ENCODE results near the gene VWA8. TPM values are rescaled to one million over a fixed set of nuclear protein-coding genes. Genes with fewer than 3 reads are reported as not detected.

VWA8 gene
- total RNA-seq, 1 experiment from 2014 or later: 4.6 TPM

- DNase-seq (ENCODE audit: low spot score): no peak
Observed at GRCh38 chr13:41802684-41803444, 158.0 kb downstream of the VWA8 start.

GRCh38 chr13:41802043-41802683, 158.7 kb downstream of the VWA8 start:
- DNase-seq (ENCODE audit: low spot score): no peak

- no peak for DNase-seq (ENCODE audit: low spot score)
Observed at GRCh38 chr13:41791056-41791455, 169.9 kb downstream of the VWA8 start.

GRCh38 chr13:41788552-41788951, 172.4 kb downstream of the VWA8 start:
- no peak for DNase-seq (ENCODE audit: low spot score)

GRCh38 chr13:41785402-41786172, 175.3 kb downstream of the VWA8 start:
- no peak for DNase-seq (ENCODE audit: low spot score)

- no peak for DNase-seq (ENCODE audit: low spot score)
Observed at GRCh38 chr13:41782086-41782485, 178.8 kb downstream of the VWA8 start.

- no peak for DNase-seq (ENCODE audit: low spot score)
Observed at GRCh38 chr13:41780715-41781706, 179.9 kb downstream of the VWA8 start.

GRCh38 chr13:41775251-41775650, 185.7 kb downstream of the VWA8 start:
- DNase-seq (ENCODE audit: low spot score): no peak

GRCh38 chr13:41774605-41775218, 186.2 kb downstream of the VWA8 start:
- no peak for DNase-seq (ENCODE audit: low spot score)

- no peak for DNase-seq (ENCODE audit: low spot score)
Observed at GRCh38 chr13:41767801-41768200, 193.1 kb downstream of the VWA8 start.

- DNase-seq (ENCODE audit: low spot score): no peak
Observed at GRCh38 chr13:41766439-41766838, 194.5 kb downstream of the VWA8 start.

GRCh38 chr13:41765813-41766212, 195.1 kb downstream of the VWA8 start:
- no peak for DNase-seq (ENCODE audit: low spot score)

- DNase-seq (ENCODE audit: low spot score): no peak
Observed at GRCh38 chr13:41765020-41765419, 195.9 kb downstream of the VWA8 start.

- DNase-seq (ENCODE audit: low spot score): no peak
Observed at GRCh38 chr13:41764558-41764957, 196.4 kb downstream of the VWA8 start.

GRCh38 chr13:41763782-41764181, 197.1 kb downstream of the VWA8 start:
- no peak for DNase-seq (ENCODE audit: low spot score)

GRCh38 chr13:41762796-41763195, 198.1 kb downstream of the VWA8 start:
- no peak for DNase-seq (ENCODE audit: low spot score)

- DNase-seq (ENCODE audit: low spot score): no peak
Observed at GRCh38 chr13:41756198-41756880, 204.6 kb downstream of the VWA8 start.

GRCh38 chr13:41751734-41752445, 209.0 kb downstream of the VWA8 start:
- no peak for DNase-seq (ENCODE audit: low spot score)

GRCh38 chr13:41751277-41751676, 209.6 kb downstream of the VWA8 start:
- DNase-seq (ENCODE audit: low spot score): no peak

GRCh38 chr13:41746259-41746658, 214.7 kb downstream of the VWA8 start:
- DNase-seq (ENCODE audit: low spot score): peak; percentile 48
